Measurements from ENCODE around the gene SPEG. TPM values are rescaled to one million over a fixed set of nuclear protein-coding genes. Genes with fewer than 3 reads are reported as not detected.

The SPEG gene
- total and polyA plus RNA-seq, 2 of the 13 experiments (the other 11 are each of a cell fraction or from before 2014, with no cell fraction given): 0.18 to 0.24 TPM

GRCh38 chr2:219495531-219496122, 61.0 kb downstream of the SPEG start (continued):
- TF ChIP-seq ZBTB44 (CRISPR knock-in tag; IDR thresholded peaks at IDR 0.05) (no peak), ZNF788 (CRISPR knock-in tag; IDR thresholded peaks at IDR 0.05; ENCODE audit: borderline replicate concordance) (peak; percentile 65; the same call in 1 of the 2 replicates), BRF2 (CRISPR knock-in tag; IDR thresholded peaks at IDR 0.05) (no peak), ZNF263 (CRISPR knock-in tag; IDR thresholded peaks at IDR 0.05) (no peak), ZMYM4 (CRISPR knock-in tag; IDR thresholded peaks at IDR 0.05) (peak; percentile 17; the same call in 1 of the 2 replicates), ZBTB7B (CRISPR knock-in tag; IDR thresholded peaks at IDR 0.05) (0 out of 2 replicates have a peak, but pooled peaks have one; percentile 44), GABPA (IDR thresholded peaks at IDR 0.05; ENCODE audit: low read depth, low read length) (no peak), GABPA (CRISPR knock-in tag; IDR thresholded peaks at IDR 0.05; ENCODE audit: low read depth) (no peak), MBD4 (IDR thresholded peaks at IDR 0.05; ENCODE audit: borderline replicate concordance, low read length) (no peak), PTBP1 (IDR thresholded peaks at IDR 0.05; ENCODE audit: low read depth, low read length, poor library complexity, severe bottlenecking) (no peak), FOSL2 (CRISPR knock-in tag; IDR thresholded peaks at IDR 0.05) (no peak)
- TF ChIP-seq, protein P1, sequence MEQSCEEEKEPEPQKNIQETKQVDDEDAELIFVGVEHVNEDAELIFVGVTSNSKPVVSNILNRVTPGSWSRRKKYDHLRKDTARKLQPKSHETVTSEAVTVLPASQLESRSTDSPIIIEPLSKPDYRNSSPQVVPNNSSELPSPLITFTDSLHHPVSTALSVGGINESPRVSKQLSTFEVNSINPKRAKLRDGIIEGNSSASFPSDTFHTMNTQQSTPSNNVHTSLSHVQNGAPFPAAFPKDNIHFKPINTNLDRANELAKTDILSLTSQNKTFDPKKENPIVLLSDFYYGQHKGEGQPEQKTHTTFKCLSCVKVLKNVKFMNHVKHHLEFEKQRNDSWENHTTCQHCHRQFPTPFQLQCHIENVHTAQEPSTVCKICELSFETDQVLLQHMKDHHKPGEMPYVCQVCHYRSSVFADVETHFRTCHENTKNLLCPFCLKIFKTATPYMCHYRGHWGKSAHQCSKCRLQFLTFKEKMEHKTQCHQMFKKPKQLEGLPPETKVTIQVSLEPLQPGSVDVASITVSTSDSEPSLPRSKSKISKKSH (CRISPR knock-in tag; IDR thresholded peaks at IDR 0.05; ENCODE audit: borderline replicate concordance): 0 out of 2 replicates have a peak, but pooled peaks have one; percentile 4
